ENCODE results near the gene CALN1.

- no peak for TF ChIP-seq CTCF (IDR thresholded peaks at IDR 0.05)
- TF ChIP-seq POLR2A (IDR thresholded peaks at IDR 0.05), result no peak
These were observed 75.3 kb downstream of the CALN1 start for GRCh38 chr7:72336632-72337389.
